Skin epidermis (tissue), 12 donors: ENCODE data around the gene TMPRSS15.

Source experiments
- H3K27ac ChIP-seq, 21 experiments: fragments of 200-600 bp; sonication (generic) in 11 of 21; one replicate each; pipeline ENCODE4 v1.5.0; 2020; ENCODE audit warnings: mild to moderate bottlenecking in 3 of 21, inconsistent platforms in 2 of 21, moderate library complexity in 2 of 21
- H3K4me3 ChIP-seq, 7 experiments: fragments of 200-600 bp; sonication (generic) in 2 of 7; one replicate each; pipeline ENCODE4 v1.5.0; 2020; ENCODE audit warnings: inconsistent platforms in 2 of 7, mild to moderate bottlenecking in 2 of 7, moderate library complexity in 1 of 7

Gene TMPRSS15

DNA sequence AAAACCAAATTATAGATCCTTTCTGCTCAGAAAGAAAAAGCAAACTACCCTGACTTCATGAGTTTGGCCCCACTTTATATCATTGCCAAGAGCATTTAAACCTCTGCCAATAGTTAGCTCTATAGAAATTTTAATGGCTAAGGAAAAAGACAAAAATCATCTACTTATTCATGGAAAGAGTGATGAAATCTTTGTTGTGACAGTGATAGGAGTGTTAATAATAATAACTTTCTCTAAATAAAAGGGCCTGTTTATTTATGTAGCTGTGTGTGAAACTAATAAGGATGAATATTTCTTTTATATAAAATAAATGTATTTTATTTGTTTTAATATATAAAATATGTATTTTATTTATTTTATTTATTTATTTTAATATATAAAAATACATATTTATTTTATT is 152.5 kb downstream of the TMPRSS15 start:
- Histone ChIP-seq H3K4me3 (no peak overlapping the region), H3K27ac (no peak overlapping the region)

DNA sequence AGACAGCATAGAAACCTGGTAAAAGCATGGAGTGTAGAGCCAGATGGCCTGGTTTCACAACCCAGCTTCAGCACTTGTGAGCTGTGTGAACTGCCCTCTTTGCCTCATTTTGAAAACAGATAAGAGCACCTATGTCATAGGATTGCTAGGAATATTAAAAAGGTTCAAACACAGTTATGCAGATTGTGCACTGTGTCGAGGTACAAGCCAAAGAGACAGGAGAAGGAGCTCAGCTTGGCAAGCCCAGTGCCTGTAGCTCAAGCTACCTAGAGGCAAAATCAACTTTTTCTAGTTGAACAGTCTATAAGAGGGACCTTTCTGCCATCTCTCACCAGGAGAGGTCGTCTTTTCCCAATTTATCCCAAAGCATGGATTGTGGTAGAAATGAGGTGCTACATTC is 153.9 kb downstream of the TMPRSS15 start:
- no peak overlapping the region for H3K4me3 ChIP-seq
- no peak overlapping the region for H3K27ac ChIP-seq

DNA sequence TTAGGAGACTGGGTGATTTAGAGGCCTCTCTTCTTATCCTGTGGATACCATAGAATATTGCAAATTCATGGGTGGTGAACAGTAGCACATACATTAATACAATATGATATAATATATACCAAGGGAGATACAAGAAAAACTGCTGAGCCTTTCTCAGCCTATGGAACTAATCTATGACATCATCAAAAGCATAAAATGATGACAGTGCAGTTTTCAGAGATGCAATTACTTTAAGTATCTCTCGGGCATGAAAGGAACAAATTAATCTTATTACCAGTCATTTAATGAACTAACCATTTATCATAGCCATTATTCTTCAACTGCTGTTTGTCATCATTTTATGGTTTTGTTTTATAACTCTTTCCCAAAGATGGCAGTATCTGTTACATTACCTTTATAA is 155.4 kb downstream of the TMPRSS15 start:
- Histone ChIP-seq H3K27ac (no peak overlapping the region), H3K4me3 (no peak overlapping the region)

- H3K4me3 ChIP-seq = peak overlapping the region in 5 of 7 experiments; percentile 1 to 37 (median 25)
- no peak overlapping the region for H3K27ac ChIP-seq
Observed at GRCh38 chr21:18245464-18245967, 158.1 kb downstream of the TMPRSS15 start.

DNA sequence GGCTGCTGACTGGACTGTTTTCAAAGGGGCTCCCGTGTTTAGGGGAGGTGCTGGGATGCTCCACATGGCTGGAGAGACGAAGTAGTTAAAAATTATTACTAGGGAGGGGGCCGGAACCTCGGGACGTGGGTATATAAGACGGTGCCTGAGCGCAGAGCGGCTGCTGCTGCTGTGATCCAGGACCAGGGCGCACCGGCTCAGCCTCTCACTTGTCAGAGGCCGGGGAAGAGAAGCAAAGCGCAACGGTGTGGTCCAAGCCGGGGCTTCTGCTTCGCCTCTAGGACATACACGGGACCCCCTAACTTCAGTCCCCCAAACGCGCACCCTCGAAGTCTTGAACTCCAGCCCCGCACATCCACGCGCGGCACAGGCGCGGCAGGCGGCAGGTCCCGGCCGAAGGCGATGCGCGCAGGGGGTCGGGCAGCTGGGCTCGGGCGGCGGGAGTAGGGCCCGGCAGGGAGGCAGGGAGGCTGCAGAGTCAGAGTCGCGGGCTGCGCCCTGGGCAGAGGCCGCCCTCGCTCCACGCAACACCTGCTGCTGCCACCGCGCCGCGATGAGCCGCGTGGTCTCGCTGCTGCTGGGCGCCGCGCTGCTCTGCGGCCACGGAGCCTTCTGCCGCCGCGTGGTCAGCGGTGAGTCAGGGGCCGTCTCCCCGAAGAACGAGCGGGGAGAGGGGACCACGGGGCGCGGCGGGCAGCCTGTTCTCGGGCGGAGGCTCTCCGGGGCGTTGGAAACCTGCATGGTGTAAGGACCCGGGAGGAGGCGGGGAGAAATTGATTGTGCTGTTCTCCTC is 158.7 kb downstream of the TMPRSS15 start, which contains the start of gene CHODL:
CHODL (plus strand) TSS at position 163 of the 793 bp plus-strand sequence; CDS start at position 554, 391 bp downstream.
- no peak within 1 kb of the TSS for H3K27ac ChIP-seq
- H3K4me3 ChIP-seq = peak within 1 kb of the TSS in 5 of 7 experiments; percentile 1 to 37 (median 25)

GRCh38 chr21:18235545-18235944 is 168.0 kb downstream of the TMPRSS15 start:
- H3K27ac ChIP-seq = no peak overlapping the region

DNA sequence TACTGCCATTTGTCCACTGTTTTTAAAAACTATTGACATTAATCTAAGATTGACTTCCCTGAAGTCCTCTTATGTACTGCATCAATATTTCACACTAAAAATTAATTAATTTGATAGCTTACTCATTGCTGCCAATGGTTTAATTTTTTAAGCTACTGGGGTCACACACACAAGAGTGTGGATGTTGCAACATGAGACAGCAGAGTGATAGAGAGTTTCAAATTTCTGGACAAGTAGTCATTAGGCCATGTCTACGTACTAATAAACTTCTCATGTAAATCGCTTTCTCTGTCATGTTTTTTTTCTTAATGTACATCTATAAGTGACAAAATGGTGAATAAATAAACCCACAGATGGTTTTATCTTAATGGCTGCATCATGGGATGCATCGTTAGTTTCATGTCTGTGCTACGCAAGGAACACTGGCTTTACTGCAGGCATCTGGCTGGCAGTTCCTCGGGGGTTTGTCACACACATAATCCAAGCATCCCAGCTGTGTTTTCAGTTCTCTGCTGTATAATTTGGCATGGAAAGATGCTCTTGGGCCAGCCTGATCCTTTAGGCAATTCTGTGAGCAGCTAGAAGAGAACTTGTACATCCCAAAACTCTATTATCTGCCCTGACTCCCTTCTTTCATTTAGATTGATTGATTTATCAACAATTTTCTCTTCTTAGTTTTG is 175.4 kb downstream of the TMPRSS15 start:
- Histone ChIP-seq H3K4me3 (no peak overlapping the region), H3K27ac (no peak overlapping the region)

More at GRCh38 chr21:18235545-18235944, 168.0 kb downstream of the TMPRSS15 start:
- no peak overlapping the region for H3K4me3 ChIP-seq

DNA sequence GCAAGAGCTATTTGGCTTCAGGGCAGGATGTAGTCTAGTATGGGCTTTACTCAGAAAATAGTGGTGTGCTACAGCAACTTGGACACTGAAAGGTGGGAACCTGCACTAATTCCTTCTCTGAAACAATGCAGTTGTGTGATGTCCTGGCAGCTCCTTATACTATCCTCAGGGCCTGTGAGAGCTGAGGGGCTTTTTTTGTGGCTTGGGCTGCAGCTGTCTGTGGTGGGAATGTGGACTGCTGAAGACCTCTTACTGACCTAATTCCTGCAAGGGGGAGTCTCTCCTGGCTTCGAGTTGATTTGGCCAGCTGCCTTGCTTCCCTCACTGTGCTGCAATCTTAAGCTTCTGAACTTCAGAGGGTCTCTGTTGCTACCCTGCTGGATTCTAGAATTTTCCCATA is 181.2 kb downstream of the TMPRSS15 start:
- no peak overlapping the region for H3K4me3 ChIP-seq

GRCh38 chr21:18220498-18220897 is 183.1 kb downstream of the TMPRSS15 start:
- Histone ChIP-seq H3K27ac (no peak overlapping the region), H3K4me3 (no peak overlapping the region)

More for the DNA sequence above, 181.2 kb downstream of the TMPRSS15 start:
- H3K27ac ChIP-seq = no peak overlapping the region
